ENCODE data around the gene NIM1K.

GRCh38 chr5:43209060-43209459 lies 17.0 kb downstream of the NIM1K start:
- no peak for TF ChIP-seq EZH2 (IDR thresholded peaks at IDR 0.05; ENCODE audit: low read length, missing control alignments)
- TF ChIP-seq CTCF (conservative IDR thresholded peaks at IDR 0.05 in 1 of 2, IDR thresholded peaks at IDR 0.05 in 1 of 2; ENCODE audit: low read depth in 1 of 2, low read length in 2 of 2), result no peak

All from fibroblast of lung (primary cell).